SK-N-SH (cell line): ENCODE data around the gene PXK. TPM values are rescaled to one million over a fixed set of nuclear protein-coding genes. Genes with fewer than 3 reads are reported as not detected.

ENCODE experiments used
- CTCF ChIA-PET: fragments of 300-600, 350-600 bp; formaldehyde crosslinking; extraction: SDS; loops from one replicate; lab custom pipeline; 2021; lab: Yijun Ruan, JAX
- POLR2A ChIA-PET: fragments of 350-600 bp; sonication (Branson Sonifier 250); formaldehyde crosslinking; extraction: SDS; loops from one replicate; lab custom pipeline; 2020; ENCODE audit warnings: antibody characterized with exemption, inconsistent platforms; lab: Yijun Ruan, JAX
- DNase-seq: peaks from one replicate; pipeline ENCODE4 v3.0.0; 2012
- H2AFZ ChIP-seq: fragments of 200-600 bp; sonication (generic); 2 replicates; pipeline ENCODE4 v1.8.1; 2016; ENCODE audit warnings: antibody characterized with exemption, mild to moderate bottlenecking, low read depth
- H3F3A ChIP-seq: fragments of 200-600 bp; sonication (generic); replicated peaks from 2 replicates; pipeline ENCODE3; 2016; ENCODE audit warnings: antibody characterized with exemption, mild to moderate bottlenecking; ENCODE audit not compliant: insufficient read depth
- H3K27ac ChIP-seq, 2 experiments: fragments of 200-500 bp in 1 of 2; fragments of 200-600 bp in 1 of 2; sonication (Bioruptor generic) in 1 of 2; sonication (generic), shearing (Covaris generic) in 1 of 2; 2 replicates each; pipeline versions ENCODE4 v1.5.1 to v1.6.1; 2014 to 2016; ENCODE audit warnings: low read depth in 2 of 2, inconsistent platforms in 1 of 2, low read length in 1 of 2, mild to moderate bottlenecking in 1 of 2, mixed read lengths in 1 of 2
- H3K27me3 ChIP-seq: fragments of 200-600 bp; sonication (generic), shearing (Covaris generic); 2 replicates; pipeline ENCODE4 v1.6.1; 2016; ENCODE audit warnings: mixed run types; ENCODE audit not compliant: insufficient read depth
- H3K36me3 ChIP-seq, 2 experiments: fragments of 200-500 bp in 1 of 2; fragments of 200-600 bp in 1 of 2; sonication (Bioruptor generic) in 1 of 2; sonication (generic) in 1 of 2; replicated peaks in 1 of 2; 2 replicates each; pipeline versions ENCODE3 to v1.5.1; 2014 to 2016; ENCODE audit warnings: low read length in 1 of 2, mild to moderate bottlenecking in 1 of 2; ENCODE audit not compliant: insufficient read depth in 2 of 2, control insufficient read depth in 1 of 2
- H3K4me1 ChIP-seq, 2 experiments: fragments of 200-500 bp in 1 of 2; fragments of 200-600 bp in 1 of 2; sonication (Bioruptor generic) in 1 of 2; sonication (generic), shearing (Covaris generic) in 1 of 2; 2 replicates each; pipeline versions ENCODE4 v1.5.1 to v1.6.1; 2014 to 2016; ENCODE audit warnings: low read depth in 1 of 2, low read length in 1 of 2, mixed run types in 1 of 2; ENCODE audit not compliant: insufficient read depth in 2 of 2, control insufficient read depth in 1 of 2
- H3K4me2 ChIP-seq: fragments of 200-600 bp; sonication (generic), shearing (Covaris generic); 2 replicates; pipeline ENCODE4 v1.6.1; 2017; ENCODE audit warnings: mixed run types
- H3K4me3 ChIP-seq, 2 experiments: fragments of 200-500 bp in 1 of 2; fragments of 200-600 bp in 1 of 2; sonication (Bioruptor generic) in 1 of 2; sonication (generic), shearing (Covaris generic) in 1 of 2; 2 replicates each; pipeline versions ENCODE4 v1.5.1 to v1.8.1; 2014 to 2016; ENCODE audit warnings: low read depth in 2 of 2, inconsistent platforms in 1 of 2, low read length in 1 of 2, mild to moderate bottlenecking in 1 of 2, mixed read lengths in 1 of 2, moderate library complexity in 1 of 2
- H3K79me2 ChIP-seq: fragments of 200-600 bp; sonication (generic); 2 replicates; pipeline ENCODE4 v1.8.1; 2017; ENCODE audit warnings: mild to moderate bottlenecking; ENCODE audit not compliant: insufficient read depth
- H3K9ac ChIP-seq: fragments of 200-600 bp; sonication (generic); 2 replicates; pipeline ENCODE4 v1.6.1; 2017; ENCODE audit warnings: mixed run types
- H3K9me2 ChIP-seq: fragments of 200-600 bp; sonication (generic); 2 replicates; pipeline ENCODE4 v1.6.1; 2017; ENCODE audit warnings: mixed run types
- H3K9me3 ChIP-seq: fragments of 200-600 bp; sonication (generic); 2 replicates; pipeline ENCODE4 v1.6.1; 2017; ENCODE audit warnings: mixed run types, mild to moderate bottlenecking, moderate library complexity
- H4K20me1 ChIP-seq: fragments of 200-600 bp; sonication (generic); 2 replicates; pipeline ENCODE4 v1.6.1; 2017; ENCODE audit warnings: mild to moderate bottlenecking, mixed run types; ENCODE audit not compliant: insufficient read depth
- CHD2 ChIP-seq: fragments of 150-350 bp; IDR thresholded peaks from 2 replicates; pipeline ENCODE4 v1.6.1; 2018; ENCODE audit warnings: low read length; ENCODE audit not compliant: partially characterized antibody
- ELF1 ChIP-seq: IDR thresholded peaks from 2 replicates; pipeline ENCODE4 v1.4.0; 2012
- EZH2phosphoT487 ChIP-seq: fragments of 200-600 bp; sonication (generic); IDR thresholded peaks from 2 replicates; pipeline ENCODE4 v1.6.1; 2017; ENCODE audit warnings: low read depth, mixed run types, mild to moderate bottlenecking, antibody characterized with exemption, moderate library complexity, borderline replicate concordance
- FOXJ3 ChIP-seq: sonication (generic); formaldehyde crosslinking; IDR thresholded peaks from 2 replicates; pipeline ENCODE4 v1.5.1; 2020; ENCODE audit warnings: mild to moderate bottlenecking, missing genetic modification reagents
- GABPA ChIP-seq: IDR thresholded peaks from 2 replicates; pipeline ENCODE4 v1.4.0; 2012; ENCODE audit warnings: low read depth, mild to moderate bottlenecking
- POLR2AphosphoS5 ChIP-seq: IDR thresholded peaks from 2 replicates; pipeline ENCODE4 v1.6.1; 2012; ENCODE audit warnings: low read depth, low read length
- RAD21 ChIP-seq: IDR thresholded peaks from 2 replicates; pipeline ENCODE4 v1.6.1; 2012; ENCODE audit warnings: mild to moderate bottlenecking, low read length
- RCOR1 ChIP-seq: fragments of 150-350 bp; IDR thresholded peaks from 2 replicates; pipeline ENCODE4 v1.6.1; 2017; ENCODE audit warnings: antibody characterized with exemption, low read length
- RFX5 ChIP-seq: IDR thresholded peaks from 2 replicates; pipeline ENCODE4 v1.6.1; 2012; ENCODE audit warnings: mild to moderate bottlenecking, improper control_type of control experiment, low read length
- TAF1 ChIP-seq: IDR thresholded peaks from 2 replicates; pipeline ENCODE4 v1.6.1; 2012; ENCODE audit warnings: low read depth, mild to moderate bottlenecking, low read length, moderate library complexity, borderline replicate concordance
- USF2 ChIP-seq: fragments of 150-350 bp; IDR thresholded peaks from 2 replicates; pipeline ENCODE4 v1.6.1; 2017; ENCODE audit warnings: antibody characterized with exemption, low read length, low read depth, borderline replicate concordance
- WGBS: methylation state at CpG from one replicate; pipeline ENCODE4 v1.1.6; 2017; ENCODE audit warnings: low lambda C conversion rate; 5-methylcytosine and 5-hydroxymethylcytosine counted together
- polyA plus RNA-seq, 3 experiments: library from polyadenylated mRNA; depleted of rRNA; stranded (reverse); fragments of >200 nt; gene quantifications; 2 replicates each; pipeline ENCODE4 v1.2.3, GENCODE V29; 2012
- small RNA-seq, 7 experiments: library from RNA; depleted of rRNA; stranded (forward); fragments of <200 nt; gene quantifications; one replicate each; pipeline ENCODE3, GENCODE V24; 2012
- TF ChIP-seq, protein P1 (sequence below): IDR thresholded peaks from 2 replicates; pipeline ENCODE4 v1.4.0; 2012; ENCODE audit warnings: low read depth
- TF ChIP-seq, protein P2 (sequence below): IDR thresholded peaks from 2 replicates; pipeline ENCODE4; 2012

Gene PXK
- polyA plus RNA-seq, 1 of the 3 experiments (the other 2 are of a cell fraction), result 8.4 TPM

GRCh38 chr3:58474348-58474911 lies 141.7 kb downstream of the PXK start:
- 80% methylated on average over 1 of the region's 1 CpG for WGBS
- no peak for DNase-seq
- H3F3A ChIP-seq, result no peaks in the 10 kb centered on the region
- no peak overlapping the region for H3K4me3 ChIP-seq
- peaks cover 5 to 11% of the 10 kb centered on the region in 2 experiments; a peak in 3 of 4 replicates for H3K4me1 ChIP-seq
- H3K4me2 ChIP-seq, result no peak overlapping the region
- H2AFZ ChIP-seq, result no peak overlapping the region
- no peaks in the 10 kb centered on the region for H3K36me3 ChIP-seq
- H3K79me2 ChIP-seq, result no peaks in the 10 kb centered on the region
- no peak overlapping the region for H3K27ac ChIP-seq
- H3K9me3 ChIP-seq, result no peaks in the 10 kb centered on the region
- no peaks in the 10 kb centered on the region for H3K27me3 ChIP-seq
- POLR2A ChIA-PET, result interaction anchor here (0.9 kb wide), 1 partner anchor 12 kb away, joined by 3 read pairs; no protein-coding TSS in a partner anchor
- no peaks in the 10 kb centered on the region for H4K20me1 ChIP-seq
- no peaks in the 10 kb centered on the region for H3K9me2 ChIP-seq
- TF ChIP-seq TAF1, result no peak
- TF ChIP-seq RAD21, result no peak
- TF ChIP-seq GABPA, result no peak
- TF ChIP-seq USF2, result no peak
- TF ChIP-seq RFX5, result no peak
- TF ChIP-seq RCOR1, result no peak
- TF ChIP-seq EZH2phosphoT487, result no peak
- TF ChIP-seq, protein P1, sequence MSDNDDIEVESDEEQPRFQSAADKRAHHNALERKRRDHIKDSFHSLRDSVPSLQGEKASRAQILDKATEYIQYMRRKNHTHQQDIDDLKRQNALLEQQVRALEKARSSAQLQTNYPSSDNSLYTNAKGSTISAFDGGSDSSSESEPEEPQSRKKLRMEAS, result no peak
- TF ChIP-seq, protein P2, sequence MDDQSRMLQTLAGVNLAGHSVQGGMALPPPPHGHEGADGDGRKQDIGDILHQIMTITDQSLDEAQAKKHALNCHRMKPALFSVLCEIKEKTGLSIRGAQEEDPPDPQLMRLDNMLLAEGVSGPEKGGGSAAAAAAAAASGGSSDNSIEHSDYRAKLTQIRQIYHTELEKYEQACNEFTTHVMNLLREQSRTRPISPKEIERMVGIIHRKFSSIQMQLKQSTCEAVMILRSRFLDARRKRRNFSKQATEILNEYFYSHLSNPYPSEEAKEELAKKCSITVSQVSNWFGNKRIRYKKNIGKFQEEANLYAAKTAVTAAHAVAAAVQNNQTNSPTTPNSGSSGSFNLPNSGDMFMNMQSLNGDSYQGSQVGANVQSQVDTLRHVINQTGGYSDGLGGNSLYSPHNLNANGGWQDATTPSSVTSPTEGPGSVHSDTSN, result no peak
- no peak for TF ChIP-seq ELF1
- no peak for TF ChIP-seq CHD2
- TF ChIP-seq POLR2AphosphoS5, result no peak
- no peak for TF ChIP-seq FOXJ3 (CRISPR knock-in tag)
- CTCF ChIA-PET, result interaction anchor here (3.1 kb wide), 1 partner anchor 11 kb away, joined by 11 read pairs; no protein-coding TSS in a partner anchor
- no peak overlapping the region for H3K9ac ChIP-seq

GRCh38 chr3:58474967-58475578 lies 142.4 kb downstream of the PXK start:
- Histone ChIP-seq H3K4me3 (no peak overlapping the region), H3F3A (no peaks in the 10 kb centered on the region), H3K36me3 (no peaks in the 10 kb centered on the region), H3K4me2 (no peak overlapping the region), H3K27ac (no peak overlapping the region), H3K4me1 (peaks cover 5 to 11% of the 10 kb centered on the region in 2 experiments; a peak in 3 of 4 replicates), H3K79me2 (no peaks in the 10 kb centered on the region), H3K9ac (no peak overlapping the region), H4K20me1 (no peaks in the 10 kb centered on the region), H3K9me2 (no peaks in the 10 kb centered on the region), H3K9me3 (no peaks in the 10 kb centered on the region), H3K27me3 (no peaks in the 10 kb centered on the region), H2AFZ (no peak overlapping the region)
- ChIA-PET CTCF (no interaction called here), POLR2A (no interaction called here)
- no peak for TF ChIP-seq USF2
- TF ChIP-seq RFX5, result no peak
- DNase-seq, result no peak
- 84% methylated on average over 3 of the region's 3 CpGs for WGBS

Small RNAs within 50 kb of the gene (small RNA-seq; reads per million reads assigned to genes)
- gene AC098479.1, result 0 reads per million in 7 experiments

Other genes starting within 250 kb of the PXK start
- not detected in 2 replicates for gene DNASE1L3, start 121.9 kb upstream of the PXK start, polyA plus RNA-seq (2012; rRNA removed)
- 10.7 and 14.8 TPM in 2 replicates for gene ABHD6, start 95.1 kb upstream of the PXK start, polyA plus RNA-seq (2012; rRNA removed)
- 8.3 and 9.7 TPM in 2 replicates for gene RPP14, start 26.6 kb upstream of the PXK start, polyA plus RNA-seq (2012; rRNA removed)
- gene HTD2, start 26.4 kb upstream of the PXK start, polyA plus RNA-seq (2012; rRNA removed), result 3.0 and 5.2 TPM in 2 replicates
- gene PDHB, start 100.9 kb downstream of the PXK start, polyA plus RNA-seq (2012; rRNA removed), result 87.5 and 94.7 TPM in 2 replicates
- 7.8 and 10.1 TPM in 2 replicates for gene KCTD6, start 159.2 kb downstream of the PXK start, polyA plus RNA-seq (2012; rRNA removed)
- gene ACOX2, start 204.3 kb downstream of the PXK start, polyA plus RNA-seq (2012; rRNA removed), result 7.1 and 9.0 TPM in 2 replicates
- 0.02 TPM in 1 of 2 replicates, not detected in the other for gene FAM107A, start 244.5 kb downstream of the PXK start, polyA plus RNA-seq (2012; rRNA removed)